ENCODE data around the gene PARP11. TPM values are rescaled to one million over a fixed set of nuclear protein-coding genes. Genes with fewer than 3 reads are reported as not detected.

PARP11 gene, protein sequence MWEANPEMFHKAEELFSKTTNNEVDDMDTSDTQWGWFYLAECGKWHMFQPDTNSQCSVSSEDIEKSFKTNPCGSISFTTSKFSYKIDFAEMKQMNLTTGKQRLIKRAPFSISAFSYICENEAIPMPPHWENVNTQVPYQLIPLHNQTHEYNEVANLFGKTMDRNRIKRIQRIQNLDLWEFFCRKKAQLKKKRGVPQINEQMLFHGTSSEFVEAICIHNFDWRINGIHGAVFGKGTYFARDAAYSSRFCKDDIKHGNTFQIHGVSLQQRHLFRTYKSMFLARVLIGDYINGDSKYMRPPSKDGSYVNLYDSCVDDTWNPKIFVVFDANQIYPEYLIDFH
- polyA plus RNA-seq, result 9.3 TPM
- long read RNA-seq, donor 1, result 0 reads
- long read RNA-seq, donor 2, full-length matches to known transcripts, result 3 of 3 reads
- long read RNA-seq, donor 2, partial matches to known transcripts, result 0 of 3 reads
- long read RNA-seq, donor 2, other reads (novel, unspliced or antisense), result 0 of 3 reads
- long read RNA-seq, donor 3, result 0 reads
- long read RNA-seq, donor 4, result 0 reads
- long read RNA-seq, donor 5, full-length matches to known transcripts, result 1 of 1 reads
- long read RNA-seq, donor 5, partial matches to known transcripts, result 0 of 1 reads
- long read RNA-seq, donor 5, other reads (novel, unspliced or antisense), result 0 of 1 reads
- long read RNA-seq, donor 6, full-length matches to known transcripts, result 4 of 4 reads
- long read RNA-seq, donor 6, partial matches to known transcripts, result 0 of 4 reads
- long read RNA-seq, donor 6, other reads (novel, unspliced or antisense), result 0 of 4 reads
- long read RNA-seq, donor 7, full-length matches to known transcripts, result 1 of 1 reads
- long read RNA-seq, donor 7, partial matches to known transcripts, result 0 of 1 reads
- long read RNA-seq, donor 7, other reads (novel, unspliced or antisense), result 0 of 1 reads
- long read RNA-seq, donor 8, full-length matches to known transcripts, result 2 of 2 reads
- long read RNA-seq, donor 8, partial matches to known transcripts, result 0 of 2 reads
- long read RNA-seq, donor 8, other reads (novel, unspliced or antisense), result 0 of 2 reads
- long read RNA-seq, donor 9, full-length matches to known transcripts, result 2 of 2 reads
- long read RNA-seq, donor 9, partial matches to known transcripts, result 0 of 2 reads
- long read RNA-seq, donor 9, other reads (novel, unspliced or antisense), result 0 of 2 reads
- long read RNA-seq, donor 10, full-length matches to known transcripts, result 3 of 3 reads
- long read RNA-seq, donor 10, partial matches to known transcripts, result 0 of 3 reads
- long read RNA-seq, donor 10, other reads (novel, unspliced or antisense), result 0 of 3 reads
- long read RNA-seq, donor 11, full-length matches to known transcripts, result 2 of 2 reads
- long read RNA-seq, donor 11, partial matches to known transcripts, result 0 of 2 reads
- long read RNA-seq, donor 11, other reads (novel, unspliced or antisense), result 0 of 2 reads

DNA sequence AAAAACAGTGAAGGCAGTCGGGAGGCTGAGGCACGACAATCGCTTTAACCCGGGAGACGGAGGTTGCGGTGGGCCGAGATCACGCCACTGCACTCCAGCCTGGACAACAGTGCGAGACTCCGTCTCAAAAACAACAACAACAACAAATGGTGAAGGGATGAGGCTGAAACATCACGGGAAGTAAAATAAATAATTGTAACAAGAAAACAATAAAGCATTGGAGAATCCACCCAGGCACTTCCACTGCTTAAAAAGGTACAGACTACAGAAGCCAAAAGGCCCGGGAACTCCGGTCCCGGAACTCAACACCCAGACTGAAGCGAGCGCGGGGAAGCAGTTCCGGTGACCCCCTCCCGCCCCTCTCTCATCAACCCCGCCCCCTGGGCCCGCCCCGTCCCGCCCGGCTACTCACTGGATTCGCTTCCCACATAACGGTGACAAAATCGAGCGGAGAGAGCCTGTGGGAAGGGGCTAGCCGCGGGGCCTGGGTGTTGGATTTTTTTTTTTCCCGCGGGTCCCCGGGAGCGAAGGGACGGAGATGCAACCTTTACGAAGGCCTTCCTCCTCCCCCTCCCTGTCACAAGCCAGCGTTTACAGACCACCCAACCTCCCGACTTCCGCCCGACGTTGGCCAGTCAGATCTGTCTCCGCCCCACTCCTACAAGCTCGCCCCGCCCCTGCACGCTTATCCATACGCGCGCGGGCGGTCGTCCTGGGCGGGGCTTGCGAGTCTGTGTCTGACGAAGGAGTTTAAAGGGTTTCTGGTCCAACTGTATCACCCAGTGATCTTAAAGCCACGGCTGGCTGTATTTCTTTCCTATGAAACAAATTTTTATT is at the start of gene PARP11:
TSS of gene PARP11 (minus strand) at position 600 of the 837 bp plus-strand sequence. CDS start at position 430, 170 bp downstream.
- DNase-seq, result peak; percentile 93 to 98
- Histone ChIP-seq H3K27me3 (ENCODE audit: control insufficient read depth, insufficient read depth, low read length) (no peaks in the 10 kb centered on the region), H3K27ac (ENCODE audit: low read length) (peak within 1 kb of the TSS; percentile 95), H3K9me3 (ENCODE audit: control insufficient read depth, low read depth, low read length) (no peaks in the 10 kb centered on the region), H3K4me3 (ENCODE audit: low read length) (peak within 1 kb of the TSS; percentile 81), H3K4me1 (ENCODE audit: control insufficient read depth, insufficient read depth, low read length) (peaks cover 11% of the 10 kb centered on the region), H3K36me3 (ENCODE audit: control insufficient read depth, insufficient read depth, low read length) (no peaks in the 10 kb centered on the region)
- WGBS (ENCODE audit: insufficient coverage, low lambda C conversion rate), result no CpG with 5 or more reads among the region's 55 CpGs

DNA sequence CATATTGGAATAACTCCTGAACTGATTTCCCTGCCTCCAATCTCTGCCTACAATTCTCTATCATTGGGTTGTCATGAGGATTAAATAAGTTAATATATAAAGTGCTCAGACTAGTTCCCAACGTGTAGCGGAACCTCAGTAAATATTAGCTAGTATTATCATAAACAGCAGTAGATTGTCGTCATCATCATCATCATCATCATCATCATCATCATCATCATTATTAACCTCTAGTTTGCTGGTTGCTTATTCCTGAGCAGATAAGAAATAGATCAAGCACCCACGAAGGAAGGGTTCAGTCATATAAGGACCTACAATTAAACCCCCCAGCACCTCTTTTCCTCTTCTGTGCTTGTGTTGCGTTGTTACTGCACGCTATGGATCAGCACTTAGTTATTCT is 48.8 kb upstream of the PARP11 start:
- Histone ChIP-seq H3K4me1 (ENCODE audit: control insufficient read depth, insufficient read depth, low read length) (peaks cover 25% of the 10 kb centered on the region), H3K36me3 (ENCODE audit: control insufficient read depth, insufficient read depth, low read length) (no peaks in the 10 kb centered on the region), H3K27me3 (ENCODE audit: control insufficient read depth, insufficient read depth, low read length) (no peaks in the 10 kb centered on the region), H3K9me3 (ENCODE audit: control insufficient read depth, low read depth, low read length) (no peaks in the 10 kb centered on the region), H3K27ac (ENCODE audit: low read length) (no peak overlapping the region), H3K4me3 (ENCODE audit: low read length) (no peak overlapping the region)
- no peak for DNase-seq
- WGBS (ENCODE audit: insufficient coverage, low lambda C conversion rate), result no CpG with 5 or more reads among the region's 6 CpGs

DNA sequence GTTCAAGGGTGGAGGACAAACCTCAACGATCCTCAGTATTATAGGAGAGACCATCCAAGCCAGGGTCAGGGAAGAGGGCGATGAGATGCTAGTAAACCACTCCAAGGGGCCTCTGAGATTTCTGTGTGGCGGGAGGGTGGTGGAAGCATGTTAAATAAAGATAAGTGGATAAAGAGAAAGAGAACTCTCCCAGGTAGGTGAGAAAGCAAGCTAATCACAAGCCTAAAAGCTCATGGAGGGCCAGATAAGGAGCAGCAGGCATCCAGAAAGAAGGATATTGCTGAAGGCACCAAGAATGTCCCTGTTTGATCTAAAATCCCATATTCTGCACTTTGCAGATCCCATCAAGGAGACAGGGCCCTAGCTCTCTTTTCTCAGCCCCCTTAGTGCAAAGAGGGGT is 48.3 kb upstream of the PARP11 start:
- H3K4me3 ChIP-seq (ENCODE audit: low read length), result no peak overlapping the region
- no peaks in the 10 kb centered on the region for H3K36me3 ChIP-seq (ENCODE audit: control insufficient read depth, insufficient read depth, low read length)
- DNase-seq, result no peak
- H3K4me1 ChIP-seq (ENCODE audit: control insufficient read depth, insufficient read depth, low read length), result peaks cover 25% of the 10 kb centered on the region
- H3K9me3 ChIP-seq (ENCODE audit: control insufficient read depth, low read depth, low read length), result no peaks in the 10 kb centered on the region
- peak overlapping the region; percentile 63 for H3K27ac ChIP-seq (ENCODE audit: low read length)
- no peaks in the 10 kb centered on the region for H3K27me3 ChIP-seq (ENCODE audit: control insufficient read depth, insufficient read depth, low read length)
- 0% methylated on average over 1 of the region's 3 CpGs for WGBS (ENCODE audit: insufficient coverage, low lambda C conversion rate)

DNA sequence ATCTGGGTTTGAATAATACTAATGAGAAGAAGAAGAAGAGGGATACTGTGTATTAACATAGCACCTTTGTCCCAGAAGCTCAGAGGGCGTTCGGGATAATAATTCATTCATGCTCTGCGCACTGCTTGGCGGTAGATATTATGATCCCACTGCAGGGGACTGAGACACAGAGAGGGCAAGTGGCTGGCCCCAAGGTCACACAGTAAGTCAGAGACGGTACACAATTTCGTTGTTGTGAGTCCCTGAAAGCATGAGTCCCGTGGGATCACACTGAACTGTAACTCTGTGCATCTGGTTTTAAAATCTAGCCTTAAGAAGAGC is 47.9 kb upstream of the PARP11 start:
- H3K36me3 ChIP-seq (ENCODE audit: control insufficient read depth, insufficient read depth, low read length), result no peaks in the 10 kb centered on the region
- H3K9me3 ChIP-seq (ENCODE audit: control insufficient read depth, low read depth, low read length), result no peaks in the 10 kb centered on the region
- H3K4me3 ChIP-seq (ENCODE audit: low read length), result no peak overlapping the region
- H3K4me1 ChIP-seq (ENCODE audit: control insufficient read depth, insufficient read depth, low read length), result peaks cover 25% of the 10 kb centered on the region
- H3K27me3 ChIP-seq (ENCODE audit: control insufficient read depth, insufficient read depth, low read length), result no peaks in the 10 kb centered on the region
- peak overlapping the region; percentile 63 for H3K27ac ChIP-seq (ENCODE audit: low read length)
- no CpG with 5 or more reads among the region's 7 CpGs for WGBS (ENCODE audit: insufficient coverage, low lambda C conversion rate)
- peak in 1 of 2 donors; percentile 68 for DNase-seq

DNA sequence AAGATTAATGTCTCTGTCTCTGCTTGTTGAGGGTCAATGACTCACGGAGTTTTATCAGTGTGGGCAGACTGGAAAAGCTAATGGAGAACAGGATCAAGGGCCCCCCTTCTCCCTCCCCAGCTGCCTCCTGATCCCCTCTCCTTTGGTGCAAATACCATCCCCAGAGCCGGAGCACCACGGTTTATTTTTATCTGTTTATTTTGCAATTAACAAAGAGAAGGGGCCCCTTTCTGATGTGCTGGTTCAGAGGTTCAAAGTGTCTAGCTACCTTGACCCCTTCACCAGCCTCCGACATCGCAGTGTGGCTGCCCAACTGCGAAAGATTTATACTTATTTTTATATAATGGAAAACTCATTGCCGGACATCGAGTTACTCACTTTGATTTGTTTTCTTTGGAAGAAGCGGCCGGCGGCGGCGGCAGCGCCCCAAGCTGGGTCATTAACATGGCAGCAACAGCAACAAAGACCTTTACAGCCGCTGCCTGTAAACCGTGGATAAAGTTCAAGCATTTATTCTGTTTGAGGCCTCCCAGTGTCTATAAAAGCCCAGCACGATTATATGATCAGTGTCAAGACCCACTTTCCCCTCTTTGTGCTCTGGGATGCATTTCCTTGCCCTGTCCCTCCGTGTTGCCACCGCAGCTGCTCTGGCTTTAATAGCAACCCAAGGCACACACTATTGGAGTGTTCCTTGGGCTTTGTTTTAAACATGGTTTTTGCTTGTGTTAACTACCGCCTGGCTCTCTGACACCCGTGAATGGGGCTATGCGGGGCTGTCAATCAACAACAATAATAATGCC is 47.4 kb upstream of the PARP11 start:
- Histone ChIP-seq H3K4me3 (ENCODE audit: low read length) (peak overlapping the region; percentile 7), H3K4me1 (ENCODE audit: control insufficient read depth, insufficient read depth, low read length) (peaks cover 25% of the 10 kb centered on the region), H3K36me3 (ENCODE audit: control insufficient read depth, insufficient read depth, low read length) (no peaks in the 10 kb centered on the region), H3K9me3 (ENCODE audit: control insufficient read depth, low read depth, low read length) (no peaks in the 10 kb centered on the region), H3K27me3 (ENCODE audit: control insufficient read depth, insufficient read depth, low read length) (no peaks in the 10 kb centered on the region), H3K27ac (ENCODE audit: low read length) (peak overlapping the region; percentile 63)
- DNase-seq, result peak; percentile 33 to 78
- no CpG with 5 or more reads among the region's 22 CpGs for WGBS (ENCODE audit: insufficient coverage, low lambda C conversion rate)

DNA sequence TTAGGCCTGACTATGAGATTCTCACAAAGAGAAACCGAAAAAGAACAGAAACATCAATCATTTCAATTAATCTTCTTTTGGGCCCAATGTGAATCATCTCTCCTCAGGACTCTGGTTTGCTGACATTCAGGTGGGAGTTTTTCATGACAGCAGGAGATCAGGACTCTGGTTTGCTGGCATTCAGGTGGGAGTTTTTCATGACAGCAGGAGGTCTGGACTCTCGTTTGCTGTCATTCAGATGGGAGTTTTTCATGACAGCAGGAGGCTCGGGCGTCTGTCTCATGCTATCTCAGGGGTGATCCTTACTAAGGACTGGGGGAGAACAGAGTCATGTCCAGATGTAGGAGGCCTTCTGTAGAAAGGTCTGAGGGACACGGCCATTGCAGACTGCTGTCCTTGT is 40.1 kb upstream of the PARP11 start:
- WGBS (ENCODE audit: insufficient coverage, low lambda C conversion rate), result 100% methylated on average over 1 of the region's 5 CpGs
- H3K27ac ChIP-seq (ENCODE audit: low read length), result no peak overlapping the region
- H3K36me3 ChIP-seq (ENCODE audit: control insufficient read depth, insufficient read depth, low read length), result no peaks in the 10 kb centered on the region
- no peak for DNase-seq
- H3K4me1 ChIP-seq (ENCODE audit: control insufficient read depth, insufficient read depth, low read length), result no peaks in the 10 kb centered on the region
- no peaks in the 10 kb centered on the region for H3K9me3 ChIP-seq (ENCODE audit: control insufficient read depth, low read depth, low read length)
- H3K27me3 ChIP-seq (ENCODE audit: control insufficient read depth, insufficient read depth, low read length), result no peaks in the 10 kb centered on the region
- H3K4me3 ChIP-seq (ENCODE audit: low read length), result no peak overlapping the region

DNA sequence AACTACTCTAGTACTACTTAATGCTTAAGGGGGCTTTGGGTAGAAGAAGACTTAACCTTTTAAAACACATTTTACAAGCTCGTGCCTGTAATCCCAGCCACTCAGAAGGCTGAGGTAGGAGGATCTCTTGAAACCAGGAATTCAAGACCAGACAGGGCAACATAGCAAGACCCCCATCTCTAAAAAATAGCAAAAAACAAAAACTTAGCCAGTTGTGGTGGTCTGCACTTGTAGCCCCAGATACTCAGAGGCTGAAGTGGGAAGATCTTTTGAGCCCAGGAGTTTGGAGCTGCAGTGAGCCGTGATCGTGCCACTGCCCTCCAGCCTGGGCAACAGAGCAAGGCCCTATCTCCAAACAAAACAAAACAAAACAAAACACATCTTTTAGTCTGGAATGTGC is 39.7 kb upstream of the PARP11 start:
- Histone ChIP-seq H3K27ac (ENCODE audit: low read length) (no peak overlapping the region), H3K4me3 (ENCODE audit: low read length) (no peak overlapping the region), H3K36me3 (ENCODE audit: control insufficient read depth, insufficient read depth, low read length) (no peaks in the 10 kb centered on the region), H3K9me3 (ENCODE audit: control insufficient read depth, low read depth, low read length) (no peaks in the 10 kb centered on the region), H3K4me1 (ENCODE audit: control insufficient read depth, insufficient read depth, low read length) (no peaks in the 10 kb centered on the region), H3K27me3 (ENCODE audit: control insufficient read depth, insufficient read depth, low read length) (no peaks in the 10 kb centered on the region)
- no peak for DNase-seq
- WGBS (ENCODE audit: insufficient coverage, low lambda C conversion rate), result no CpG with 5 or more reads among the region's 3 CpGs

DNA sequence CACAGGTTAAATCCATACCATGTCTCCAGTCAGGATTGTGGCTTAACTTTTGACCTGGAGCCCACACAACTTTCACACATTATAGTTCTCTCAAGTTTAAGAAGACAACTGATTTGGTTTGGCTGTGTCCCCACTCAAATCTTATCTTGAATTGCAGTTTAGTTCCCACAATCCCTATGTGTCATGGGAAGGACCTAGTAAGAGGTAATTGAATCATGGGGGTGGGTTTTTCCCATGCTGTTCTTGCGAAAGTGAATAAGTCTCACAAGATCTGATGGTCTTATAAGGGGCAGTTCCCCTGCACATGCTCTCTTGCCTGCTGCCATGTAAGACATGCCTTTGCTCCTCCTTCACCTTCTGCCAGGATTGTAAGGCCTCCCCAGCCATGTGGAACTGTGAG is 38.2 kb upstream of the PARP11 start:
- WGBS (ENCODE audit: insufficient coverage, low lambda C conversion rate), result no CpG with 5 or more reads among the region's 1 CpG
- no peaks in the 10 kb centered on the region for H3K36me3 ChIP-seq (ENCODE audit: control insufficient read depth, insufficient read depth, low read length)
- H3K4me3 ChIP-seq (ENCODE audit: low read length), result no peak overlapping the region
- H3K27ac ChIP-seq (ENCODE audit: low read length), result no peak overlapping the region
- no peaks in the 10 kb centered on the region for H3K27me3 ChIP-seq (ENCODE audit: control insufficient read depth, insufficient read depth, low read length)
- DNase-seq, result no peak
- no peaks in the 10 kb centered on the region for H3K9me3 ChIP-seq (ENCODE audit: control insufficient read depth, low read depth, low read length)
- H3K4me1 ChIP-seq (ENCODE audit: control insufficient read depth, insufficient read depth, low read length), result no peaks in the 10 kb centered on the region

DNA sequence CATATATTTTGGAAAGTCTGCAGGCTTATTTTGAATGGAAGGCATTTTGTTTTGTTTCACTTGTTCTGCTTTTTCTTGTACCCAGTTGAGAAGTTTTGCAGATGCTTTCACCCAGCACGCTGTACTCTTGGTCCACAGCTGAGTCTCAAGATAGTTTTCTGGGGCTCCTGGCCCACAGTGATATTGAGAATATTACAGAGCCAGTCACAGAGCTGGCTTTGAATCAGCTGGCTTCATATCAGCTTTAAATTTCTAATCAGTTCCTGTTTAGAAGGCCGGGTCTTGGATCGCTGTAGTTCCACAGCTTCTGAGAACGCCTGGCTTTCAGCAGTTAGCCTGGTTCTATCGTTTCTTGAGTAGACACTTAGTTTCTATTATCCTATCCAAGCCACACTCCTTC is 32.5 kb upstream of the PARP11 start:
- Histone ChIP-seq H3K36me3 (ENCODE audit: control insufficient read depth, insufficient read depth, low read length) (no peaks in the 10 kb centered on the region), H3K9me3 (ENCODE audit: control insufficient read depth, low read depth, low read length) (no peaks in the 10 kb centered on the region), H3K27ac (ENCODE audit: low read length) (no peak overlapping the region), H3K27me3 (ENCODE audit: control insufficient read depth, insufficient read depth, low read length) (no peaks in the 10 kb centered on the region), H3K4me1 (ENCODE audit: control insufficient read depth, insufficient read depth, low read length) (no peaks in the 10 kb centered on the region), H3K4me3 (ENCODE audit: low read length) (no peak overlapping the region)
- DNase-seq, result no peak
- 100% methylated on average over 1 of the region's 5 CpGs for WGBS (ENCODE audit: insufficient coverage, low lambda C conversion rate)
